ENCODE data around the gene ABCA8.

DNA sequence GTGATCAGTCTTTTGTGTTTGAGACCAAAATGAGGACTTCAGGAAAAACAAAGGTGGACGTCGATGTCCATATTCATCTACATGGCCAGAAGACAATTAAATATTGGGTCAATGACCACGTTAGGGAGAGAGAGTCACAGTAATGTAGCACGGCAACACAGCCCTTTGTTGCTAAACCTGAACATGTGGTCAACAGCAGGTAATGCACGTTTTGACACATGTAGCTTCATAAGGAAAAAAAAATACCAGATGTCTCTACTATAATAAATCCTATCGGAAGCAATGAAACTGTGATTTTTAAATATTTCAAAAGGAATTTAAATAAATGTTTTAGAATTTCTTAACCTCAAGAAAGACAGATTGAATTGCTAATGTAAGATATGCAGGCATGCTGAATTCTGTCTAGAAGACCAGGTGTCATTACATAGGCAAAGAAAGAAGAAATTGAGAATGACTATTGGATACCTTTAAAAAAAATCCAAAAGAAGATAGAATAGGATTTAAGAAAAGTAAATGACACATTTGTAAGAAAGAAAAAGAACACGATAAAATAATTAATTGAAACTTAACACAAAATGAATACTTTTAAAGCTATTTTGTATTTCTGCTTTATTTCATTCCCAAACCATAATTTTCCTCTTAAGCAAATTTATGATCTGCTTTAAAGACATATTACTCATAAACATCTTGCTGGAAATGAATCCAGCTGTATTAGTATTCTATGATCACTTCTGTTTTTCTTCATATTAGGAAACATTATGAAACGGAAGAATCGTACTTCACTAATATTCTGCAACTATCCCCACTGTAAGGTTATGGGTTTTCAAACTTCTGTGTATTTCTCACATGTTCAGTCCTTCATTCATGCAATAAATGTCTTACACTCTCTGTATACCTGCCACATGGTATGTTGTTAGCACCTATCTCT is 30.1 kb downstream of the ABCA8 start:
- TF ChIP-seq RFX5 (IDR thresholded peaks at IDR 0.05; ENCODE audit: low read depth, low read length) (no peak), SMARCA5 (IDR thresholded peaks at IDR 0.05) (no peak), EP300 (IDR thresholded peaks at IDR 0.05; ENCODE audit: borderline replicate concordance in 1 of 2, control insufficient read depth in 1 of 2, low read depth in 2 of 2, low read length in 2 of 2) (no peak), FOS (IDR thresholded peaks at IDR 0.05; ENCODE audit: borderline replicate concordance, extremely low read depth, insufficient read length) (no peak), RAD21 (IDR thresholded peaks at IDR 0.05; ENCODE audit: insufficient read depth, low read depth, low read length) (no peak), BHLHE40 (IDR thresholded peaks at IDR 0.05; ENCODE audit: borderline replicate concordance in 1 of 2, low read depth in 2 of 2, low read length in 1 of 2) (no peak), POLR2A (IDR thresholded peaks at IDR 0.05; ENCODE audit: low read depth, low read length) (no peak), CTCF (IDR thresholded peaks at IDR 0.05 in 2 of 3, conservative IDR thresholded peaks at IDR 0.05 in 1 of 3; ENCODE audit: control insufficient read depth in 2 of 3, extremely low read depth in 1 of 3, insufficient read depth in 1 of 3, low read depth in 3 of 3, low read length in 3 of 3) (no peak), SREBF2 (IDR thresholded peaks at IDR 0.05; ENCODE audit: low read length) (no peak), PAX8 (IDR thresholded peaks at IDR 0.05) (no peak), EZH2 (IDR thresholded peaks at IDR 0.05; ENCODE audit: borderline replicate concordance, control insufficient read depth, low read depth, low read length) (no peak), CEBPB (IDR thresholded peaks at IDR 0.05; ENCODE audit: borderline replicate concordance in 1 of 2, low read depth in 2 of 2, low read length in 2 of 2) (no peak), TCF3 (IDR thresholded peaks at IDR 0.05; ENCODE audit: borderline replicate concordance, insufficient read depth, low read depth, low read length) (no peak)

All from GM12878 (cell line).